Measurements from ENCODE around the gene COPS9. TPM values are rescaled to one million over a fixed set of nuclear protein-coding genes. Genes with fewer than 3 reads are reported as not detected.

Gene COPS9
- total RNA-seq, 6 donors from 2014 or later, result 97.2 to 141 (median 129) TPM

- Histone ChIP-seq H3K36me3 (peaks cover 25 to 81% (median 62%) of the 10 kb centered on the region in 4 donors), H3K27ac (no peak overlapping the region), H3K4me3 (no peak overlapping the region), H3K4me1 (no peaks in the 10 kb centered on the region), H3K9me3 (no peaks in the 10 kb centered on the region), H3K27me3 (no peaks in the 10 kb centered on the region)
- peak in 1 of 2 donors; percentile 10 for DNase-seq
- WGBS, 2 donors, result 70 to 82% methylated on average over 11 to 12 of the region's 12 CpGs
- TF ChIP-seq, protein P1, sequence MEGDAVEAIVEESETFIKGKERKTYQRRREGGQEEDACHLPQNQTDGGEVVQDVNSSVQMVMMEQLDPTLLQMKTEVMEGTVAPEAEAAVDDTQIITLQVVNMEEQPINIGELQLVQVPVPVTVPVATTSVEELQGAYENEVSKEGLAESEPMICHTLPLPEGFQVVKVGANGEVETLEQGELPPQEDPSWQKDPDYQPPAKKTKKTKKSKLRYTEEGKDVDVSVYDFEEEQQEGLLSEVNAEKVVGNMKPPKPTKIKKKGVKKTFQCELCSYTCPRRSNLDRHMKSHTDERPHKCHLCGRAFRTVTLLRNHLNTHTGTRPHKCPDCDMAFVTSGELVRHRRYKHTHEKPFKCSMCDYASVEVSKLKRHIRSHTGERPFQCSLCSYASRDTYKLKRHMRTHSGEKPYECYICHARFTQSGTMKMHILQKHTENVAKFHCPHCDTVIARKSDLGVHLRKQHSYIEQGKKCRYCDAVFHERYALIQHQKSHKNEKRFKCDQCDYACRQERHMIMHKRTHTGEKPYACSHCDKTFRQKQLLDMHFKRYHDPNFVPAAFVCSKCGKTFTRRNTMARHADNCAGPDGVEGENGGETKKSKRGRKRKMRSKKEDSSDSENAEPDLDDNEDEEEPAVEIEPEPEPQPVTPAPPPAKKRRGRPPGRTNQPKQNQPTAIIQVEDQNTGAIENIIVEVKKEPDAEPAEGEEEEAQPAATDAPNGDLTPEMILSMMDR (IDR thresholded peaks at IDR 0.05), result no peak
- TF ChIP-seq POLR2AphosphoS5 (IDR thresholded peaks at IDR 0.05) (no peak), EP300 (IDR thresholded peaks at IDR 0.05) (no peak)
- ATAC-seq (ENCODE audit: low FRiP score in 2 of 2), result no peak
These were observed 7.4 kb downstream of the COPS9 start for GRCh38 chr2:240128608-240129145.

DNA sequence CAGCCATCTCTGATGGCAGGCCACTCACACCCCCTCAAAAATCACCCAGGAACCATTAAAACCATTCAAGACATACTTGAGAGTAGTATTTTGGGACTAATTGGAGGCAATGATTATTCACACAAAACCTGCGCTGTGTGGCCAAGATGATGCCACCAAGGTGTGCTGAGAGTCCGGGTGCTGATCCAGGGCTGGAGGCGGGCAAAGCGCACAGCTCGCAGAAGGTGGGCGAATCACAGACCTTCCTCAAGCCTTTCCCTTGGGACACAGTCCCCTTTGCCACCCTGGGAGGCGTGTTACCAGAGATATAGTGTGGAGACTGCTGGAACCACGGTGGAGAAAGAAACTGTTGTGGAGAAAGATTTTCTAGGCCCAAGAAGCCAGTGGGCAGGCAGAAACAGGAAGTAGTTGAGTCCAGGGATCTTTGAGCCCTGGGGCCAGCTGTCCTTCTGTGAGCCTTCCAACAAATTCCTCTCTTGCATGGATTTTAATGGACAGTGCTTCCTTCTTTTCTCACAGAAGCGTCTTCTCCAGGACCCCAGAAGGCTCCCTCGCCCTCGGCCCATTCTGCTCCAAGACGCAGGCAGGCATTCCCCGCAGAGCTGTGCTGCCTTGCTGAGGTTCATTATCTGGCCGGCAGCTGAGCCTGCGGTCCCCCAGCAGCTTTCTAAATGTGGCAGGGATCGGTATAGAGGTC, 8.0 kb downstream of the COPS9 start:
- 92% methylated on average over 16 of the region's 16 CpGs for WGBS, 2 donors
- Histone ChIP-seq H3K9me3 (no peaks in the 10 kb centered on the region), H3K27ac (no peak overlapping the region), H3K4me1 (no peaks in the 10 kb centered on the region), H3K27me3 (no peaks in the 10 kb centered on the region), H3K4me3 (no peak overlapping the region), H3K36me3 (peaks cover 24 to 75% (median 59%) of the 10 kb centered on the region in 4 donors)
- ATAC-seq (ENCODE audit: low FRiP score in 2 of 2) (no peak), DNase-seq (peak in 1 of 2 donors; percentile 10)
- TF ChIP-seq EP300 (IDR thresholded peaks at IDR 0.05), result no peak
- TF ChIP-seq, protein P1 (IDR thresholded peaks at IDR 0.05), result no peak
- no peak for TF ChIP-seq POLR2A (IDR thresholded peaks at IDR 0.05)
- no peak for TF ChIP-seq POLR2AphosphoS5 (IDR thresholded peaks at IDR 0.05)

DNA sequence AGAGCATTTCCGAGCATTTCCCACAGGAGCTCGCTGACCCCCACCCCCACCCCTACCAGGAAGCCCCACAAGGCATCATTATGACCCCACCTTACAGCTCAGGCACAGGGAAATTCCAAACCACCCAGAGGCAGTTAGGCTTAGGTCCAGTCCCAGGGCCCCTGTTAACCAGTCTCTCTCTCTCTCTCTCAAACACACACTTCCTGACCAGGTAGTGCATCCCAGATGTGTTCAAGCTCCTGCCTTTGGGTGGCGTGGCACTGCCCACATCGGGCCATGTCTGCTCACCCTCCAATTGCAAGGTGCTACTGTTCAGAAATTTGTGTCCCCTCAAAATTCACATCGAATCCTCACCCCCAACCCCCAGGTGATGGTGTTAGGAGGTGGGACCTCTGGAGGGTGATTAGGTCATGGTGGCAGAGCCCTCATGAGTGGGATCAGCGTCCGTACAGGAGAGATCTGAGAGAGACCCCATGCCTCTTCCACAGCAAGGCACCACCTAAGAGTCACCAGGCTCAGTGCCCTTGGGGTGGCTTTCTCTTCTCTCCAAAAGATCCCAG, 8.8 kb downstream of the COPS9 start:
- Histone ChIP-seq H3K4me1 (no peaks in the 10 kb centered on the region), H3K4me3 (no peak overlapping the region), H3K27ac (no peak overlapping the region), H3K9me3 (no peaks in the 10 kb centered on the region), H3K36me3 (peaks cover 16 to 67% (median 52%) of the 10 kb centered on the region in 4 donors), H3K27me3 (no peaks in the 10 kb centered on the region)
- 91 to 100% methylated on average over 4 to 7 of the region's 7 CpGs for WGBS, 2 donors
- DNase-seq (no peak), ATAC-seq (ENCODE audit: low FRiP score in 2 of 2) (no peak)
- TF ChIP-seq EP300 (IDR thresholded peaks at IDR 0.05) (no peak), POLR2AphosphoS5 (IDR thresholded peaks at IDR 0.05) (no peak), POLR2A (IDR thresholded peaks at IDR 0.05) (no peak)
- TF ChIP-seq, protein P1 (IDR thresholded peaks at IDR 0.05), result no peak

GRCh38 chr2:240126731-240127130, 9.4 kb downstream of the COPS9 start:
- no peak for ATAC-seq (ENCODE audit: low FRiP score in 2 of 2)
- TF ChIP-seq EP300 (IDR thresholded peaks at IDR 0.05) (no peak), POLR2A (IDR thresholded peaks at IDR 0.05) (no peak), POLR2AphosphoS5 (IDR thresholded peaks at IDR 0.05) (no peak)
- TF ChIP-seq, protein P1 (IDR thresholded peaks at IDR 0.05), result no peak
- Histone ChIP-seq H3K27me3 (no peaks in the 10 kb centered on the region), H3K9me3 (no peaks in the 10 kb centered on the region), H3K36me3 (peaks cover 15 to 62% (median 47%) of the 10 kb centered on the region in 4 donors), H3K27ac (no peak overlapping the region), H3K4me3 (no peak overlapping the region), H3K4me1 (no peaks in the 10 kb centered on the region)
- no peak for DNase-seq
- WGBS, 2 donors, result 91 to 96% methylated on average over 10 of the region's 10 CpGs
